Right lobe of liver (tissue), 4 donors: ENCODE results near the gene RPL13A.

Experiments used
- CTCF ChIP-seq, 4 donors: fragments of 200-600 bp in 3 of 4; fragments of 450-650 bp in 1 of 4; IDR thresholded peaks; one replicate each; pipeline versions ENCODE4 v1.5.1 to v1.8.0; 2016 to 2022; ENCODE audit warnings: antibody characterized with exemption in 4 of 4, mild to moderate bottlenecking in 2 of 4
- POLR2A ChIP-seq: fragments of 450-650 bp; IDR thresholded peaks from one replicate; pipeline ENCODE4 v1.6.1; 2017; ENCODE audit warnings: antibody characterized with exemption, mild to moderate bottlenecking
- donor health status: DM: no; HTN: no; CAD: no.
- donor health status: DM: no; HTN: no; CAD: no.
- donor health status: DM: no; HTN: yes; CAD: no.

DNA sequence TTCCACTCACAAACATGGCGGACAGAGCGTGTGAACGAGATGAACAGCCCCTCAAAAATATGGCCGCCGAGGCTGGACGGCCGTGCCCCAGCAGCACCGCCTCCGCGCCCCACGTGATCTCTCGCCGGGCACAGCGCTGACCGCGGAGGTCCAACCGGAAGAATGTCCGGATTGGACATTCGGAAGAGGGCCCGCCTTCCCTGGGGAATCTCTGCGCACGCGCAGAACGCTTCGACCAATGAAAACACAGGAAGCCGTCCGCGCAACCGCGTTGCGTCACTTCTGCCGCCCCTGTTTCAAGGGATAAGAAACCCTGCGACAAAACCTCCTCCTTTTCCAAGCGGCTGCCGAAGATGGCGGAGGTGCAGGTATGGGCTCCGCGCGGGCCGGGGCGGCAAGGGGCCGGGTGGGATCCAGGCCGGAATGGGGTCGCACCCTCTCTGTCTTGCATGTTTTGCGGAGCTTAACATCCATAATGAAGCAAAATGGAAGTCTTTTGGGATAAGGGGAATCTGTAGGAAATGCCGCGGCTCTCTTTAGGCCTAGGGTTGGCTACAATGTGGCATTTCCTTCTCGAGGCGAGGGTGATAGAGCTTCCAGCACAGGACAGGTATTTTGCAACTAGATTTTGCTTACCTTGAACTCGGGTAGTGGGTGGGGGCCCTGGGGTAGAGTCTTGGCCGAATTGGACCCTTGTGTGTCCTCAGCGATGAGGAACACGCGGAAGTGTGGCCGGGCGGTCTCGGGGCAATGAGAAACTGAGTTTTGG, at the start of gene RPL13A:
- TF ChIP-seq CTCF (IDR thresholded peaks at IDR 0.05): no peak
- TF ChIP-seq POLR2A: peak; percentile 98
